ENCODE results near the gene PHLPP2. TPM values are rescaled to one million over a fixed set of nuclear protein-coding genes. Genes with fewer than 3 reads are reported as not detected.

Gene PHLPP2
- total and polyA plus RNA-seq, 8 donors = 6.1 to 8.5 (median 7.0) TPM

GRCh38 chr16:71721066-71721740, 3.3 kb downstream of the PHLPP2 start:
- ATAC-seq (no peak), DNase-seq (no peak)
- TF ChIP-seq, protein P1, sequence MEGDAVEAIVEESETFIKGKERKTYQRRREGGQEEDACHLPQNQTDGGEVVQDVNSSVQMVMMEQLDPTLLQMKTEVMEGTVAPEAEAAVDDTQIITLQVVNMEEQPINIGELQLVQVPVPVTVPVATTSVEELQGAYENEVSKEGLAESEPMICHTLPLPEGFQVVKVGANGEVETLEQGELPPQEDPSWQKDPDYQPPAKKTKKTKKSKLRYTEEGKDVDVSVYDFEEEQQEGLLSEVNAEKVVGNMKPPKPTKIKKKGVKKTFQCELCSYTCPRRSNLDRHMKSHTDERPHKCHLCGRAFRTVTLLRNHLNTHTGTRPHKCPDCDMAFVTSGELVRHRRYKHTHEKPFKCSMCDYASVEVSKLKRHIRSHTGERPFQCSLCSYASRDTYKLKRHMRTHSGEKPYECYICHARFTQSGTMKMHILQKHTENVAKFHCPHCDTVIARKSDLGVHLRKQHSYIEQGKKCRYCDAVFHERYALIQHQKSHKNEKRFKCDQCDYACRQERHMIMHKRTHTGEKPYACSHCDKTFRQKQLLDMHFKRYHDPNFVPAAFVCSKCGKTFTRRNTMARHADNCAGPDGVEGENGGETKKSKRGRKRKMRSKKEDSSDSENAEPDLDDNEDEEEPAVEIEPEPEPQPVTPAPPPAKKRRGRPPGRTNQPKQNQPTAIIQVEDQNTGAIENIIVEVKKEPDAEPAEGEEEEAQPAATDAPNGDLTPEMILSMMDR (IDR thresholded peaks at IDR 0.05) = no peak
- Histone ChIP-seq H3K4me3 (no peak overlapping the region), H3K4me1 (peaks cover 9 to 22% of the 10 kb centered on the region in 2 donors), H3K27me3 (peaks cover 0 to 27% of the 10 kb centered on the region in 2 donors), H3K27ac (no peak overlapping the region), H3K9me3 (no peaks in the 10 kb centered on the region), H3K36me3 (no peaks in the 10 kb centered on the region)
- intact Hi-C loops (cut with DNase I) = no loop called here

- no peaks in the 10 kb centered on the region for H3K27me3 ChIP-seq
- no peak overlapping the region for H3K4me3 ChIP-seq
- H3K4me1 ChIP-seq = no peaks in the 10 kb centered on the region
- DNase-seq (no peak), ATAC-seq (no peak)
- H3K27ac ChIP-seq = no peak overlapping the region
- intact Hi-C loops (cut with DNase I) = no loop called here
- no peaks in the 10 kb centered on the region for H3K9me3 ChIP-seq
- no peaks in the 10 kb centered on the region for H3K36me3 ChIP-seq
- TF ChIP-seq, protein P1 (IDR thresholded peaks at IDR 0.05) = no peak
These were observed 12.0 kb downstream of the PHLPP2 start for GRCh38 chr16:71712501-71712900.

GRCh38 chr16:71711789-71712188, 12.7 kb downstream of the PHLPP2 start:
- Histone ChIP-seq H3K36me3 (no peaks in the 10 kb centered on the region), H3K9me3 (no peaks in the 10 kb centered on the region), H3K27ac (no peak overlapping the region), H3K4me1 (no peaks in the 10 kb centered on the region), H3K27me3 (no peaks in the 10 kb centered on the region), H3K4me3 (no peak overlapping the region)
- TF ChIP-seq, protein P1 (IDR thresholded peaks at IDR 0.05) = no peak
- DNase-seq (no peak), ATAC-seq (no peak)
- intact Hi-C loops (cut with DNase I) = no loop called here

- ATAC-seq (no peak), DNase-seq (no peak)
- Histone ChIP-seq H3K9me3 (no peaks in the 10 kb centered on the region), H3K4me3 (no peak overlapping the region), H3K27me3 (no peaks in the 10 kb centered on the region), H3K4me1 (no peaks in the 10 kb centered on the region), H3K36me3 (no peaks in the 10 kb centered on the region), H3K27ac (no peak overlapping the region)
- TF ChIP-seq, protein P1 (IDR thresholded peaks at IDR 0.05) = no peak
- intact Hi-C loops (cut with DNase I) = no loop called here
These were observed 15.2 kb downstream of the PHLPP2 start for GRCh38 chr16:71709229-71709781.

- Histone ChIP-seq H3K27me3 (no peaks in the 10 kb centered on the region), H3K4me1 (no peaks in the 10 kb centered on the region), H3K9me3 (no peaks in the 10 kb centered on the region), H3K4me3 (no peak overlapping the region), H3K36me3 (no peaks in the 10 kb centered on the region), H3K27ac (no peak overlapping the region)
- DNase-seq (no peak), ATAC-seq (no peak)
- TF ChIP-seq, protein P1 (IDR thresholded peaks at IDR 0.05) = no peak
- intact Hi-C loops (cut with DNase I) = no loop called here
These were observed 15.8 kb downstream of the PHLPP2 start for GRCh38 chr16:71708696-71709095.
